GM18505 (cell line): ENCODE measurements around the gene P2RX5.
"Not testable (repeated sequence)": the region's sequence is repeated elsewhere in the genome, so short reads cannot be mapped to it uniquely, and the experiment has no call there.

ENCODE experiments used
- ATAC-seq: cut with Tn5 transposase; IDR thresholded peaks from one replicate; pipeline ENCODE4 v1.9.1; 2021; ENCODE audit not compliant: unreplicated experiment
- POLR2A ChIP-seq: IDR thresholded peaks from 4 replicates; pipeline ENCODE4 v1.6.1; 2011; ENCODE audit warnings: borderline replicate concordance; ENCODE audit not compliant: insufficient read depth, insufficient read length; ENCODE audit errors: extremely low read depth

P2RX5 gene

GRCh38 chr17:3724378-3725077, 28.6 kb upstream of the P2RX5 start:
- no peak for TF ChIP-seq POLR2A
- ATAC-seq, result no peak

GRCh38 chr17:3723556-3724377, 27.8 kb upstream of the P2RX5 start, which contains the start of gene HASPIN:
TSS of gene HASPIN (plus strand) at chr17:3723903. CDS start at chr17:3723936, 33 bp downstream.
- peak; percentile 77 for TF ChIP-seq POLR2A
- ATAC-seq, result peak; percentile 91

GRCh38 chr17:3723188-3723555, 27.2 kb upstream of the P2RX5 start:
- no peak for ATAC-seq
- no peak for TF ChIP-seq POLR2A

GRCh38 chr17:3722716-3723115, 26.8 kb upstream of the P2RX5 start:
- no peak for ATAC-seq
- no peak for TF ChIP-seq POLR2A

- no peak for TF ChIP-seq POLR2A
- no peak for ATAC-seq
Measured at GRCh38 chr17:3719265-3719664, 23.3 kb upstream of the P2RX5 start.

GRCh38 chr17:3718201-3718600, 22.2 kb upstream of the P2RX5 start:
- TF ChIP-seq POLR2A, result no peak
- no peak for ATAC-seq

- no peak for ATAC-seq
- no peak for TF ChIP-seq POLR2A
Measured at GRCh38 chr17:3715296-3715695, 19.3 kb upstream of the P2RX5 start.

GRCh38 chr17:3712811-3713463, 17.0 kb upstream of the P2RX5 start:
- TF ChIP-seq POLR2A, result no peak
- ATAC-seq, result no peak

- ATAC-seq, result peak; percentile 92
- no peak for TF ChIP-seq POLR2A
Measured at GRCh38 chr17:3710951-3711383, 15.0 kb upstream of the P2RX5 start.

- no peak for TF ChIP-seq POLR2A
- ATAC-seq, result no peak
Measured at GRCh38 chr17:3708366-3708765, 12.4 kb upstream of the P2RX5 start.

GRCh38 chr17:3705718-3705984, 9.7 kb upstream of the P2RX5 start:
- not testable (repeated sequence) for ATAC-seq

GRCh38 chr17:3704931-3705717, 9.2 kb upstream of the P2RX5 start:
- ATAC-seq, result no peak
- no peak for TF ChIP-seq POLR2A

- not testable (repeated sequence) for ATAC-seq
Measured at GRCh38 chr17:3702041-3702539, 6.1 kb upstream of the P2RX5 start.

- no peak for ATAC-seq
- no peak for TF ChIP-seq POLR2A
Measured at GRCh38 chr17:3699951-3700350, 4.0 kb upstream of the P2RX5 start.

- TF ChIP-seq POLR2A, result no peak
- ATAC-seq, result no peak
Measured at GRCh38 chr17:3698139-3698538, 2.2 kb upstream of the P2RX5 start.
